Measurements from ENCODE around the gene C1S. TPM values are rescaled to one million over a fixed set of nuclear protein-coding genes. Genes with fewer than 3 reads are reported as not detected.

C1S gene
- total RNA-seq, 1 donor from 2014 or later: 5.8 TPM

- Mint-ChIP-seq H3K4me1 (ENCODE audit: unreplicated experiment) (peaks cover 15% of the 10 kb centered on the region), H3K9me3 (ENCODE audit: unreplicated experiment) (no peaks in the 10 kb centered on the region), H3K36me3 (ENCODE audit: low read depth, unreplicated experiment) (peaks cover 18% of the 10 kb centered on the region), H3K4me3 (ENCODE audit: unreplicated experiment) (peak overlapping the region; percentile 92), H3K27ac (ENCODE audit: unreplicated experiment) (no peak overlapping the region), H3K27me3 (ENCODE audit: unreplicated experiment) (no peaks in the 10 kb centered on the region)
- DNase-seq (ENCODE audit: low spot score): no peak
- no peak for TF ChIP-seq CTCF (IDR thresholded peaks at IDR 0.05; ENCODE audit: unreplicated experiment)
These were observed 47.1 kb downstream of the C1S start for GRCh38 chr12:7107636-7108002.

GRCh38 chr12:7108003-7108795 lies 47.7 kb downstream of the C1S start:
- no peak for TF ChIP-seq CTCF (IDR thresholded peaks at IDR 0.05; ENCODE audit: unreplicated experiment)
- peak; percentile 57 for DNase-seq (ENCODE audit: low spot score)
- Mint-ChIP-seq H3K27me3 (ENCODE audit: unreplicated experiment) (no peaks in the 10 kb centered on the region), H3K4me3 (ENCODE audit: unreplicated experiment) (peak overlapping the region; percentile 92), H3K27ac (ENCODE audit: unreplicated experiment) (peak overlapping the region; percentile 95), H3K4me1 (ENCODE audit: unreplicated experiment) (peaks cover 11% of the 10 kb centered on the region), H3K36me3 (ENCODE audit: low read depth, unreplicated experiment) (peaks cover 14% of the 10 kb centered on the region), H3K9me3 (ENCODE audit: unreplicated experiment) (no peaks in the 10 kb centered on the region)

- H3K36me3 Mint-ChIP-seq (ENCODE audit: low read depth, unreplicated experiment): peaks cover 6% of the 10 kb centered on the region
- no peaks in the 10 kb centered on the region for H3K27me3 Mint-ChIP-seq (ENCODE audit: unreplicated experiment)
- peak within 1 kb of the TSS; percentile 98 for H3K27ac Mint-ChIP-seq (ENCODE audit: unreplicated experiment)
- H3K4me3 Mint-ChIP-seq (ENCODE audit: unreplicated experiment): peak within 1 kb of the TSS; percentile 92
- peaks cover 7% of the 10 kb centered on the region for H3K4me1 Mint-ChIP-seq (ENCODE audit: unreplicated experiment)
- peak; percentile 92 for TF ChIP-seq CTCF (IDR thresholded peaks at IDR 0.05; ENCODE audit: unreplicated experiment)
- peak; percentile 96 for DNase-seq (ENCODE audit: low spot score)
- no peaks in the 10 kb centered on the region for H3K9me3 Mint-ChIP-seq (ENCODE audit: unreplicated experiment)
These were observed 48.5 kb downstream of the C1S start, which contains the start of gene C1RL for GRCh38 chr12:7108796-7109571. Gene C1RL (minus strand): TSS chr12:7109214. CDS start chr12:7109180, 34 bp downstream.

- no peaks in the 10 kb centered on the region for H3K9me3 Mint-ChIP-seq (ENCODE audit: unreplicated experiment)
- H3K27me3 Mint-ChIP-seq (ENCODE audit: unreplicated experiment): no peaks in the 10 kb centered on the region
- H3K4me3 Mint-ChIP-seq (ENCODE audit: unreplicated experiment): peak overlapping the region; percentile 92
- H3K4me1 Mint-ChIP-seq (ENCODE audit: unreplicated experiment): peaks cover 7% of the 10 kb centered on the region
- peaks cover 7% of the 10 kb centered on the region for H3K36me3 Mint-ChIP-seq (ENCODE audit: low read depth, unreplicated experiment)
- no peak overlapping the region for H3K27ac Mint-ChIP-seq (ENCODE audit: unreplicated experiment)
- no peak for DNase-seq (ENCODE audit: low spot score)
- no peak for TF ChIP-seq CTCF (IDR thresholded peaks at IDR 0.05; ENCODE audit: unreplicated experiment)
These were observed 49.0 kb downstream of the C1S start for GRCh38 chr12:7109572-7109920.

- H3K27me3 Mint-ChIP-seq (ENCODE audit: unreplicated experiment): peaks cover 2% of the 10 kb centered on the region
- DNase-seq (ENCODE audit: low spot score): no peak
- no peak for TF ChIP-seq CTCF (IDR thresholded peaks at IDR 0.05; ENCODE audit: unreplicated experiment)
- H3K27ac Mint-ChIP-seq (ENCODE audit: unreplicated experiment): no peak overlapping the region
- H3K36me3 Mint-ChIP-seq (ENCODE audit: low read depth, unreplicated experiment): peaks cover 14% of the 10 kb centered on the region
- H3K4me1 Mint-ChIP-seq (ENCODE audit: unreplicated experiment): peaks cover 7% of the 10 kb centered on the region
- H3K9me3 Mint-ChIP-seq (ENCODE audit: unreplicated experiment): no peaks in the 10 kb centered on the region
- H3K4me3 Mint-ChIP-seq (ENCODE audit: unreplicated experiment): no peak overlapping the region
These were observed 50.1 kb downstream of the C1S start for GRCh38 chr12:7110661-7111060.

Measured in endothelial cell (in vitro differentiated cells).